WTC11 (cell line): ENCODE results near the gene OTUD4. TPM values are rescaled to one million over a fixed set of nuclear protein-coding genes. Genes with fewer than 3 reads are reported as not detected.
"Not testable (repeated sequence)": the region's sequence is repeated elsewhere in the genome, so short reads cannot be mapped to it uniquely, and the experiment has no call there.

Source experiments
- ATAC-seq: fragments of 200-7000 bp; cut with Tn5 transposase; 2 replicates; pipeline ENCODE4 v1.10.0; 2021; ENCODE audit warnings: mild to moderate bottlenecking, moderate library complexity
- CTCF ChIA-PET: fragments of 300-600 bp; sonication (Branson Sonifier 250); formaldehyde crosslinking; loops from one replicate; lab custom pipeline; 2021; ENCODE audit warnings: antibody characterized with exemption; lab: Charles Lee
- POLR2A ChIA-PET: fragments of 350-600 bp; sonication (Branson Sonifier 250); formaldehyde crosslinking; loops from one replicate; lab custom pipeline; 2021; ENCODE audit warnings: antibody characterized with exemption; lab: Charles Lee
- DNase-seq: peaks from one replicate; pipeline ENCODE4 v3.0.0; 2021; ENCODE audit warnings: low spot score
- H3K27ac Mint-ChIP-seq: 2 replicates; pipeline ENCODE4 v1.8.0; 2021; ENCODE audit warnings: mixed read lengths
- H3K27me3 Mint-ChIP-seq: 2 replicates; pipeline ENCODE4 v1.8.0; 2021; ENCODE audit warnings: low read depth, mild to moderate bottlenecking, moderate library complexity, mixed read lengths
- H3K36me3 Mint-ChIP-seq: 2 replicates; pipeline ENCODE4 v1.8.0; 2021; ENCODE audit warnings: mixed read lengths
- H3K4me1 Mint-ChIP-seq: 2 replicates; pipeline ENCODE4 v1.8.0; 2022; ENCODE audit warnings: mixed read lengths
- H3K4me3 Mint-ChIP-seq: 2 replicates; pipeline ENCODE4 v1.8.0; 2021; ENCODE audit warnings: mild to moderate bottlenecking, moderate library complexity, mixed read lengths
- H3K9me3 Mint-ChIP-seq: 2 replicates; pipeline ENCODE4 v1.8.0; 2021; ENCODE audit warnings: mixed read lengths
- CBFB ChIP-seq: sonication (generic); formaldehyde crosslinking; IDR thresholded peaks from 2 replicates; pipeline ENCODE4 v1.8.1; 2022; ENCODE audit warnings: mild to moderate bottlenecking, low read depth, missing genetic modification reagents
- CREM ChIP-seq: sonication (generic); formaldehyde crosslinking; IDR thresholded peaks from 2 replicates; pipeline ENCODE4 v1.8.1; 2022; ENCODE audit warnings: mild to moderate bottlenecking, missing genetic modification reagents, moderate library complexity
- E2F4 ChIP-seq: sonication (generic); formaldehyde crosslinking; IDR thresholded peaks from 2 replicates; pipeline ENCODE4 v1.8.1; 2022; ENCODE audit warnings: low read depth, mild to moderate bottlenecking, moderate library complexity, missing genetic modification reagents, borderline replicate concordance
- ERG ChIP-seq: fragments of 250-450 bp; sonication (Bioruptor Pico); IDR thresholded peaks from 2 replicates; pipeline ENCODE4 v1.8.0; 2021; ENCODE audit warnings: mild to moderate bottlenecking
- ETV6 ChIP-seq: sonication (generic); formaldehyde crosslinking; IDR thresholded peaks from 2 replicates; pipeline ENCODE4 v1.8.1; 2022; ENCODE audit warnings: mild to moderate bottlenecking, missing genetic modification reagents
- FOXP1 ChIP-seq: sonication (generic); formaldehyde crosslinking; IDR thresholded peaks from 2 replicates; pipeline ENCODE4 v1.8.0; 2022; ENCODE audit warnings: missing genetic modification reagents, mild to moderate bottlenecking, moderate library complexity, borderline replicate concordance
- FOXP4 ChIP-seq: sonication (generic); formaldehyde crosslinking; IDR thresholded peaks from 2 replicates; pipeline ENCODE4 v1.8.0; 2022; ENCODE audit warnings: mild to moderate bottlenecking, missing genetic modification reagents
- TCF7 ChIP-seq: sonication (generic); formaldehyde crosslinking; IDR thresholded peaks from 2 replicates; pipeline ENCODE4 v1.8.0; 2022; ENCODE audit warnings: mild to moderate bottlenecking, low read depth, missing genetic modification reagents, moderate library complexity
- TP53 ChIP-seq: sonication (generic); formaldehyde crosslinking; IDR thresholded peaks from 2 replicates; pipeline ENCODE4 v1.8.1; 2023; ENCODE audit warnings: mild to moderate bottlenecking, missing genetic modification reagents
- USF1 ChIP-seq: sonication (generic); formaldehyde crosslinking; IDR thresholded peaks from 2 replicates; pipeline ENCODE4 v1.8.0; 2022; ENCODE audit warnings: mild to moderate bottlenecking, missing genetic modification reagents
- ZNF219 ChIP-seq: sonication (generic); formaldehyde crosslinking; IDR thresholded peaks from 2 replicates; pipeline ENCODE4 v1.8.0; 2023; ENCODE audit warnings: missing genetic modification reagents, mild to moderate bottlenecking, borderline replicate concordance
- ZNF232 ChIP-seq: sonication (generic); formaldehyde crosslinking; IDR thresholded peaks from 2 replicates; pipeline ENCODE4 v1.8.0; 2022; ENCODE audit warnings: mild to moderate bottlenecking, missing genetic modification reagents
- total RNA-seq: library from RNA; stranded (reverse); gene quantifications from 3 replicates; pipeline ENCODE4 v1.2.3, GENCODE V29; 2021

Gene OTUD4
- total RNA-seq, 1 experiment from 2014 or later, result 44.6 TPM

GRCh38 chr4:145179861-145180297 is 510 bp downstream of the OTUD4 start:
- H3K4me1 Mint-ChIP-seq, result peaks cover 20% of the 10 kb centered on the region
- 0 out of 2 replicates have a peak, but pooled peaks have one; percentile 70 for TF ChIP-seq TCF7 (CRISPR knock-in tag)
- TF ChIP-seq FOXP4 (CRISPR knock-in tag), result peak; percentile 65; the same call in 1 of the 2 replicates
- TF ChIP-seq ZNF219 (CRISPR knock-in tag), result 0 out of 2 replicates have a peak, but pooled peaks have one; percentile 5
- 0 out of 2 replicates have a peak, but pooled peaks have one; percentile 24 for TF ChIP-seq CREM (CRISPR knock-in tag)
- 0 out of 2 replicates have a peak, but pooled peaks have one; percentile 55 for TF ChIP-seq E2F4 (CRISPR knock-in tag)
- 0 out of 2 replicates have a peak, but pooled peaks have one; percentile 33 for TF ChIP-seq TP53 (CRISPR knock-in tag)
- TF ChIP-seq USF1, result 0 out of 2 replicates have a peak, but pooled peaks have one; percentile 14
- TF ChIP-seq FOXP1 (CRISPR knock-in tag), result peak; percentile 83; the same call in 1 of the 2 replicates
- TF ChIP-seq, all 79 proteins: peak for 8; not testable (repeated sequence) for 71
- H3K27ac Mint-ChIP-seq, POLR2A ChIA-PET, DNase-seq, H3K36me3 Mint-ChIP-seq, H3K27me3 Mint-ChIP-seq, H3K9me3 Mint-ChIP-seq, CTCF ChIA-PET: not testable (repeated sequence)
- peak; percentile 11 for ATAC-seq
- H3K4me3 Mint-ChIP-seq, result peak overlapping the region; percentile 76

GRCh38 chr4:145179281-145179860 is 1.0 kb downstream of the OTUD4 start:
- ChIA-PET POLR2A (no interaction called here), CTCF (no interaction called here)
- Mint-ChIP-seq H3K4me1 (peaks cover 20% of the 10 kb centered on the region), H3K27ac (peak overlapping the region; percentile 95; the same call in 1 of the 2 replicates), H3K9me3 (no peaks in the 10 kb centered on the region), H3K4me3 (peak overlapping the region; percentile 96), H3K27me3 (no peaks in the 10 kb centered on the region; the same call in 1 of the 2 replicates), H3K36me3 (peaks cover 7% of the 10 kb centered on the region)
- peak; percentile 36 for DNase-seq
- ATAC-seq, result no peak
- 0 out of 2 replicates have a peak, but pooled peaks have one; percentile 40 for TF ChIP-seq ETV6
- no peak for TF ChIP-seq CBFB (CRISPR knock-in tag)

GRCh38 chr4:145178740-145179280 is 1.6 kb downstream of the OTUD4 start:
- H3K27me3 Mint-ChIP-seq, result no peaks in the 10 kb centered on the region; the same call in 1 of the 2 replicates
- ATAC-seq (no peak), DNase-seq (no peak)
- CTCF ChIA-PET, result no interaction called here
- peaks cover 11% of the 10 kb centered on the region for H3K36me3 Mint-ChIP-seq
- POLR2A ChIA-PET, result no interaction called here
- H3K27ac Mint-ChIP-seq, result peak overlapping the region; percentile 68; the same call in 1 of the 2 replicates
- no peak for TF ChIP-seq ZNF232 (CRISPR knock-in tag)
- TF ChIP-seq ERG, result no peak
- H3K4me3 Mint-ChIP-seq, result peak overlapping the region; percentile 96
- H3K9me3 Mint-ChIP-seq, result no peaks in the 10 kb centered on the region
- peaks cover 20% of the 10 kb centered on the region for H3K4me1 Mint-ChIP-seq
